HG03571 (cell line): ENCODE measurements around the gene MAL.

ENCODE experiments used
- ATAC-seq: cut with Tn5 transposase; IDR thresholded peaks from one replicate; pipeline ENCODE4 v1.9.1; 2021; ENCODE audit not compliant: unreplicated experiment

Gene MAL

GRCh38 chr2:94996305-94997100 lies 29.0 kb upstream of the MAL start:
- ATAC-seq: no peak

- ATAC-seq: no peak
These were observed 27.3 kb upstream of the MAL start for GRCh38 chr2:94997981-94998930.

- ATAC-seq: no peak
These were observed 26.1 kb upstream of the MAL start for GRCh38 chr2:94999431-94999883.

GRCh38 chr2:95001051-95001562 lies 24.4 kb upstream of the MAL start:
- no peak for ATAC-seq

GRCh38 chr2:95001701-95002100 lies 23.8 kb upstream of the MAL start:
- no peak for ATAC-seq

GRCh38 chr2:95002498-95002897 lies 23.0 kb upstream of the MAL start:
- ATAC-seq: no peak

GRCh38 chr2:95004287-95004686 lies 21.2 kb upstream of the MAL start:
- ATAC-seq: no peak

GRCh38 chr2:95004711-95005110 lies 20.8 kb upstream of the MAL start:
- ATAC-seq: no peak

- ATAC-seq: no peak
These were observed 19.8 kb upstream of the MAL start for GRCh38 chr2:95005726-95006125.

GRCh38 chr2:95006588-95006987 lies 18.9 kb upstream of the MAL start:
- no peak for ATAC-seq

- ATAC-seq: no peak
These were observed 18.4 kb upstream of the MAL start for GRCh38 chr2:95007031-95007609.

GRCh38 chr2:95007822-95008221 lies 17.7 kb upstream of the MAL start:
- ATAC-seq: no peak

GRCh38 chr2:95008306-95008705 lies 17.2 kb upstream of the MAL start:
- ATAC-seq: no peak

GRCh38 chr2:95008996-95009395 lies 16.5 kb upstream of the MAL start:
- ATAC-seq: no peak

GRCh38 chr2:95009412-95009811 lies 16.1 kb upstream of the MAL start:
- ATAC-seq: no peak

- no peak for ATAC-seq
These were observed 15.4 kb upstream of the MAL start for GRCh38 chr2:95010126-95010525.

GRCh38 chr2:95010718-95011117 lies 14.8 kb upstream of the MAL start:
- ATAC-seq: no peak

GRCh38 chr2:95012881-95013550 lies 12.5 kb upstream of the MAL start:
- ATAC-seq: peak; percentile 88

- no peak for ATAC-seq
These were observed 11.8 kb upstream of the MAL start for GRCh38 chr2:95013726-95014125.

- no peak for ATAC-seq
These were observed 11.3 kb upstream of the MAL start for GRCh38 chr2:95014126-95014708.
